WTC11 (cell line): ENCODE results near the gene NFATC1.

Source experiments
- CREM ChIP-seq: sonication (generic); formaldehyde crosslinking; IDR thresholded peaks from 2 replicates; pipeline ENCODE4 v1.8.1; 2022; ENCODE audit warnings: mild to moderate bottlenecking, missing genetic modification reagents, moderate library complexity
- FOXK1 ChIP-seq: sonication (generic); formaldehyde crosslinking; IDR thresholded peaks from 2 replicates; pipeline ENCODE4 v1.8.0; 2022; ENCODE audit warnings: mild to moderate bottlenecking, moderate library complexity, missing genetic modification reagents

GRCh38 chr18:79400091-79400590, 4.4 kb downstream of the NFATC1 start:
- TF ChIP-seq CREM (no peak), FOXK1 (CRISPR knock-in tag) (no peak)
